Kidney (tissue), 14 donors: Measurements from ENCODE around the gene VTA1. TPM values are rescaled to one million over a fixed set of nuclear protein-coding genes. Genes with fewer than 3 reads are reported as not detected.

ENCODE experiments used
- DNase-seq, 5 donors: peaks; one replicate each; pipeline ENCODE4 v3.0.0-alpha.2; 2013 to 2020
- FAIRE-seq: peaks from 2 replicates; lab custom pipeline; 2012; peaks lifted over from hg19 to GRCh38; lab: Jason Lieb, UNC
- H3K27ac ChIP-seq, 2 donors: one replicate each; pipeline ENCODE4 v1.7.0; 2013; ENCODE audit warnings: low read depth in 2 of 2, low read length in 2 of 2, inconsistent platforms in 1 of 2
- H3K27me3 ChIP-seq: one replicate; pipeline ENCODE4 v1.7.1; 2013; ENCODE audit warnings: low read length, inconsistent platforms; ENCODE audit not compliant: control insufficient read depth, insufficient read depth
- H3K36me3 ChIP-seq, 3 donors: one replicate each; pipeline versions ENCODE4 v1.7.0 to v1.7.1; 2013; ENCODE audit warnings: low read length in 3 of 3, control low read depth in 1 of 3, inconsistent platforms in 1 of 3; ENCODE audit not compliant: insufficient read depth in 3 of 3, control insufficient read depth in 2 of 3
- H3K4me1 ChIP-seq, 3 donors: one replicate each; pipeline versions ENCODE4 v1.7.0 to v1.7.1; 2013; ENCODE audit warnings: low read length in 3 of 3, inconsistent platforms in 1 of 3, low read depth in 1 of 3; ENCODE audit not compliant: control insufficient read depth in 2 of 3, insufficient read depth in 2 of 3
- H3K4me3 ChIP-seq, 3 donors: one replicate each; pipeline versions ENCODE4 v1.7.0 to v1.8.1; 2013; ENCODE audit warnings: low read length in 3 of 3, control low read depth in 1 of 3, inconsistent platforms in 1 of 3
- H3K9ac ChIP-seq, 3 donors: one replicate each; pipeline versions ENCODE4 v1.7.0 to v1.7.1; 2013; ENCODE audit warnings: low read length in 3 of 3, control low read depth in 1 of 3, inconsistent platforms in 1 of 3
- H3K9me3 ChIP-seq, 3 donors: one replicate each; pipeline versions ENCODE4 v1.7.0 to v1.7.1; 2013; ENCODE audit warnings: low read length in 3 of 3, control low read depth in 1 of 3, inconsistent platforms in 1 of 3; ENCODE audit not compliant: control insufficient read depth in 2 of 3, insufficient read depth in 1 of 3
- CTCF ChIP-seq: IDR thresholded peaks from 3 replicates; pipeline ENCODE4 v1.5.1; 2012; ENCODE audit warnings: mild to moderate bottlenecking, moderate library complexity, borderline replicate concordance; ENCODE audit not compliant: insufficient read depth; ENCODE audit errors: extremely low read depth
- intact Hi-C: fragments of 100-400 bp; cut with DNase I; formaldehyde crosslinking; loops from one replicate; pipeline ENCODE4 v1.11.1; 2022
- polyA plus RNA-seq: library from polyadenylated mRNA; stranded (reverse); fragments of 350-450 nt; fragmentation: Illumina TruSeq; extraction: RNeasy Lipid Tissue Mini Kit (QIAGEN cat#74804); gene quantifications from one replicate; pipeline ENCODE4 v1.2.3, GENCODE V29; 2014; ENCODE audit warnings: low read depth, low replicate concordance; ENCODE audit not compliant: insufficient read depth
- total RNA-seq: library from RNA; stranded (reverse); fragmentation: NEBNext Ultra II Directional; extraction: Animal tissue kit (Norgen Biotek cat#: 25700); gene quantifications from one replicate; pipeline ENCODE4 v1.2.1, GENCODE V29; 2021
- donor health status: control.
- donor health status: control.
- donor health status: control.
- donor health status: control.
- donor health status: control.
- donor health status: DM: yes; HTN: yes; CAD: no.
- donor health status: Normal renal cell carcinoma (clear cell type).

VTA1 gene
- total and polyA plus RNA-seq, 2 donors from 2014 or later = 32.9 to 37.2 TPM

DNA sequence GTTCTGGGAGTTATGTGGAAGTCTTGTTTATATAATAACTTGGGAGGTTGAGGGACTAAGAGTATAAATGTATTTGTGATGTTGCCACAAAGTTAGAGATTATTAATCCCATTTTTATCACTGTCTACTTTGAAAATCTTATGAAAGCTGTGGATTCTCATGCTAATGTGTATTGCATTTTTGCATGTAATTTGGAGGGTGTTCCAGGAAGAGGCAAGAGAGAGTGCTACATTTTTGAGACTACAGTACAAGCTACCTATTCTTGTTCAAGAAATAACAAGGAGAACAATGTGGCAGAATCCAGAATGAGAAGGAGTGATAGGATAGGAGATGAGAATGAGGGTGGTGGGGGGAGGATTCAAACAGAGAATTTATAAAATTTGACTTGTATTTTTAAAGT lies 34.9 kb downstream of the VTA1 start:
- Histone ChIP-seq H3K27me3 (no peaks in the 10 kb centered on the region), H3K4me3 (no peak overlapping the region), H3K36me3 (peaks cover 0 to 2% (median 0%) of the 10 kb centered on the region in 3 donors), H3K9me3 (no peaks in the 10 kb centered on the region), H3K4me1 (no peaks in the 10 kb centered on the region), H3K9ac (no peak overlapping the region), H3K27ac (no peak overlapping the region)
- FAIRE-seq = no peak
- TF ChIP-seq CTCF = no peak
- DNase-seq = no peak
- intact Hi-C loops = no loop called here

- Histone ChIP-seq H3K4me3 (no peak overlapping the region), H3K27ac (no peak overlapping the region), H3K9ac (no peak overlapping the region), H3K4me1 (no peaks in the 10 kb centered on the region), H3K36me3 (no peaks in the 10 kb centered on the region), H3K27me3 (no peaks in the 10 kb centered on the region), H3K9me3 (no peaks in the 10 kb centered on the region)
- intact Hi-C loops = no loop called here
- TF ChIP-seq CTCF = no peak
- FAIRE-seq (no peak), DNase-seq (peak in 1 of 5 donors; percentile 3)
These were observed 36.3 kb downstream of the VTA1 start for GRCh38 chr6:142183351-142183750.

GRCh38 chr6:142184307-142184706 lies 37.2 kb downstream of the VTA1 start:
- FAIRE-seq (no peak), DNase-seq (no peak)
- Histone ChIP-seq H3K36me3 (no peaks in the 10 kb centered on the region), H3K4me3 (no peak overlapping the region), H3K4me1 (no peaks in the 10 kb centered on the region), H3K9ac (no peak overlapping the region), H3K27me3 (no peaks in the 10 kb centered on the region), H3K9me3 (no peaks in the 10 kb centered on the region), H3K27ac (no peak overlapping the region)
- no peak for TF ChIP-seq CTCF
- intact Hi-C loops = no loop called here

DNA sequence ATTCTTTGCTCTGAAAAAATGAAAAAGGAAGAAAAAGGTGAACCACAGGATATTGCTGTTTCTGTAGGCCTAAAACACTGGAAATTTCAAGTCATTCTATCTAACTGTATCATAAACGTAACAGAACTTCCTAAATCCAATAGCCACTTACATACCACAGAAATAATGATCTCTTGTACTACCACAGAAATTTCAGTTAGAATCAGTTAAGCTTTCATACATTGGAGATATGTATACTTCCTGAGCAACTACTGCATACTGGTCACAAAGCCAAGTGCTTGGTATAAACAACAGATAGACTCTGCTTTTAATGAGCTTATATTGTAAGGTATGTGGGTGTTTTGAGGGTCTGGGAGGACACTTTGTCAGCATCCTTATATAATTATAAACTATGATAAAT lies 38.6 kb downstream of the VTA1 start:
- Histone ChIP-seq H3K4me3 (no peak overlapping the region), H3K27ac (no peak overlapping the region), H3K9ac (no peak overlapping the region), H3K4me1 (no peaks in the 10 kb centered on the region), H3K9me3 (no peaks in the 10 kb centered on the region), H3K36me3 (no peaks in the 10 kb centered on the region), H3K27me3 (no peaks in the 10 kb centered on the region)
- no peak for TF ChIP-seq CTCF
- intact Hi-C loops = no loop called here
- DNase-seq (no peak), FAIRE-seq (no peak)
